Neutrophil (primary cell): ENCODE results near the gene COL21A1.

Experiments
- H3K27ac ChIP-seq: fragments of 200-600 bp; sonication (generic); 2 replicates; pipeline ENCODE4 v1.5.1; 2016; ENCODE audit warnings: mild to moderate bottlenecking, moderate library complexity
- H3K27me3 ChIP-seq: fragments of 200-600 bp; sonication (generic); 2 replicates; pipeline ENCODE4 v1.6.0; 2016; ENCODE audit warnings: mild to moderate bottlenecking
- H3K36me3 ChIP-seq: fragments of 200-600 bp; sonication (generic); 2 replicates; pipeline ENCODE4 v1.5.1; 2017
- H3K4me1 ChIP-seq, 2 experiments: fragments of 200-600 bp in 1 of 2; sonication (generic) in 1 of 2; 1 replicate in 1 of 2; 2 replicates in 1 of 2; pipeline versions ENCODE4 v1.5.1 to v1.6.1; 2013 to 2016; ENCODE audit warnings: low read depth in 1 of 2, low read length in 1 of 2, mild to moderate bottlenecking in 1 of 2, moderate library complexity in 1 of 2; ENCODE audit not compliant: control insufficient read depth in 1 of 2, insufficient read depth in 1 of 2
- H3K4me3 ChIP-seq, 2 experiments: fragments of 200-600 bp in 1 of 2; sonication (generic) in 1 of 2; 1 replicate in 1 of 2; 2 replicates in 1 of 2; pipeline ENCODE4 v1.5.1; 2013 to 2016; ENCODE audit warnings: low read depth in 1 of 2, low read length in 1 of 2, mild to moderate bottlenecking in 1 of 2, moderate library complexity in 1 of 2
- H3K9me3 ChIP-seq: fragments of 200-600 bp; sonication (generic); 2 replicates; pipeline ENCODE4 v1.5.1; 2016
- CTCF ChIP-seq: fragments of 200-600 bp; sonication (generic); IDR thresholded peaks from 2 replicates; pipeline ENCODE4 v1.5.1; 2016; ENCODE audit warnings: antibody characterized with exemption

COL21A1 gene

GRCh38 chr6:56051202-56051598, 196.2 kb downstream of the COL21A1 start:
- TF ChIP-seq CTCF: no peak
- no peak overlapping the region for H3K27ac ChIP-seq
- no peaks in the 10 kb centered on the region for H3K36me3 ChIP-seq
- peaks cover 4 to 6% of the 10 kb centered on the region in 2 experiments for H3K4me1 ChIP-seq
- H3K9me3 ChIP-seq: no peaks in the 10 kb centered on the region
- no peak overlapping the region for H3K4me3 ChIP-seq
- peaks cover 24% of the 10 kb centered on the region for H3K27me3 ChIP-seq

- TF ChIP-seq CTCF: no peak
- peaks cover 4 to 8% of the 10 kb centered on the region in 2 experiments for H3K4me1 ChIP-seq
- H3K4me3 ChIP-seq: no peak overlapping the region
These were observed 196.7 kb downstream of the COL21A1 start for GRCh38 chr6:56050530-56051201.

GRCh38 chr6:56048601-56049000, 198.8 kb downstream of the COL21A1 start:
- Histone ChIP-seq H3K4me3 (no peak overlapping the region), H3K27me3 (peaks cover 48% of the 10 kb centered on the region), H3K36me3 (no peaks in the 10 kb centered on the region), H3K27ac (no peak overlapping the region), H3K9me3 (no peaks in the 10 kb centered on the region), H3K4me1 (peaks cover 4 to 8% of the 10 kb centered on the region in 2 experiments)
- no peak for TF ChIP-seq CTCF

More at GRCh38 chr6:56050530-56051201, 196.7 kb downstream of the COL21A1 start:
- Histone ChIP-seq H3K36me3 (no peaks in the 10 kb centered on the region), H3K27ac (no peak overlapping the region), H3K27me3 (peaks cover 30% of the 10 kb centered on the region), H3K9me3 (no peaks in the 10 kb centered on the region)

GRCh38 chr6:56047931-56048540, 199.3 kb downstream of the COL21A1 start:
- H3K4me1 ChIP-seq: peaks cover 4 to 8% of the 10 kb centered on the region in 2 experiments
- H3K4me3 ChIP-seq: no peak overlapping the region
- peaks cover 53% of the 10 kb centered on the region for H3K27me3 ChIP-seq
- no peaks in the 10 kb centered on the region for H3K36me3 ChIP-seq
- no peaks in the 10 kb centered on the region for H3K9me3 ChIP-seq
- TF ChIP-seq CTCF: no peak
- H3K27ac ChIP-seq: no peak overlapping the region

GRCh38 chr6:56046576-56046975, 200.8 kb downstream of the COL21A1 start:
- Histone ChIP-seq H3K9me3 (no peaks in the 10 kb centered on the region), H3K27ac (no peak overlapping the region), H3K36me3 (no peaks in the 10 kb centered on the region), H3K4me1 (peaks cover 4 to 8% of the 10 kb centered on the region in 2 experiments), H3K27me3 (peaks cover 53% of the 10 kb centered on the region), H3K4me3 (peak overlapping the region in 1 of 2 experiments; percentile 33)
- no peak for TF ChIP-seq CTCF
